NCI-H1694 treated with DMSO at 0.1 percent for 48 hours (cell line): ENCODE measurements around the gene REEP6.
"Not testable (repeated sequence)": the region's sequence is repeated elsewhere in the genome, so short reads cannot be mapped to it uniquely, and the experiment has no call there.

Experiments
- DNase-seq: peaks from one replicate; lab custom pipeline; 2025; lab: John Stamatoyannopoulos, UW

Gene REEP6

DNA sequence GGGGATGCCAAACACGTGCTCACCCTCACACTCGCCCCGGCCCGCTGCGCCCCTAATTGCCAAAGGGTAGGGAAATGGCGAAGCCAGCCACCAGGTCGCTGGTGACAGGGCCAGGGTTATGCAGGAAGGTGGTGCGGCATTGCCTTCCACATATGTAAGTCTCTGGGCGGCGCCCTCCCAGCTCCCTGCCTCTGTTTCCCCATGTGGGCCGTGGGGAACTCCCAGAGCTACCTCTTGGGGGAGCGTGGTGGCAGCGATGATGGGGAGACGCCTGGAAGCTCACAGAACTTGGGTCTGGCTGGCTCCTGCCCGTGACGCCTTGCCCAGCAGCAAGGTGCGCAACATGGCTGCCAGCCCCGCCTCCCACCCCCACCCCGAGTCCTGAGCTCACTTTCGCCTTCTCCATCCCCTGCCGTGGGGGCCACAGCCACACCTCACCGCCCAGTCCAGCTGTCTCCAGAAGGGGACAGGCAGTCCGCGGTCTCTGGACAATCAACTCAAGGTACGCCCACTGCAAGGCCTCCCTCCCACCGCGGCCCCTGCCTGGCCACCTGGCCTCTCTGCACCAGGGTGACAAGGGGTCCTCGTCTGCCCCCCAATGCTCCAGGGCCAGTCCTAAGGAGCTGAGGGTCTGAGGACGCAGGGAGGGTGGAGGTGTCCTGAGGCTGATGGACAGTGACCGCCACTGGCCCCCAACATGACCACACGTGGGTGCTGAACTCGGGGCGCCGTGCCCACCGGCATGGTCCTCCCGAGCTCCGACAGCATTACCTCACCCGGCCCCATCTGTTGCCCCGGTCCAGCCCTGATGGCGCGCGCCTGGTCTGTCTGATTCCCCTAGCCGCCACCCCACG, 18.5 kb upstream of the REEP6 start:
- DNase-seq, result no peak

DNA sequence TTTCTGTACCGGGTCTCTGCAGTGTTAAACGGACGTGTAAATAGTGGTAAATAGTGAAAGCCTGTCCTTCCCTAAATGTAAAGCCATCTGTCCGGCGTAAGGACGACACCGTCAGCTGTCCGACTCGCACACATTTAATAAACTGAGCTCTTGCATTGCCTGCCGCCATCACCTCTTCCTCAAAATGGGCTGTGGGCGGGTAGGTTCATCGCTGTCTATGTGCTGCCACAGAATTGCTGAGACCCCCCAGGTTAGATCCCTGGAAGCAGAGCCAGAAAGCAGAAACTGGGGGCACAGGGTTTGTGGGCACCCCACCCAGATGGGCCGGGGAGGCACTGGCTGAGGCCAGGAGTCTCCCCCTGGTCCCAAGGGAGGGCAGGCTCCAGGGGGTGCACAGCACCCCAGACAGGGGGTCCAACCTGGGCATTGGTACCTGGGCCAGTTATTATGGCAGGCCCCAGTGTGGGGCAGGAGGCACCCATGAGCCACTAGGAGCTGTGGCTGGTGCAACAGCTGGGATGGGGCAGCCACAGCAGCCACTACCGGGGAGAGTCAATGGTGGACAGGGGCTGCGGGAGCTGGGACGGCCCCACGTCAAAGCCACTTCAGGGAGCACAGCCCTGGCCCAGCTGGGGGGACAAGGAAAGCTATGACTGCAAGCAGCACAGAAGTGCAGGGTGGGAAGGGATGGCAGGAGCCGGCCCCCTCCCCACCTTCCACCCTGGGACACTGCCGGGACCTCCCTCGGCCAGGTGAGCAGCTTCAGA, 17.7 kb upstream of the REEP6 start:
- DNase-seq, result no peak

DNA sequence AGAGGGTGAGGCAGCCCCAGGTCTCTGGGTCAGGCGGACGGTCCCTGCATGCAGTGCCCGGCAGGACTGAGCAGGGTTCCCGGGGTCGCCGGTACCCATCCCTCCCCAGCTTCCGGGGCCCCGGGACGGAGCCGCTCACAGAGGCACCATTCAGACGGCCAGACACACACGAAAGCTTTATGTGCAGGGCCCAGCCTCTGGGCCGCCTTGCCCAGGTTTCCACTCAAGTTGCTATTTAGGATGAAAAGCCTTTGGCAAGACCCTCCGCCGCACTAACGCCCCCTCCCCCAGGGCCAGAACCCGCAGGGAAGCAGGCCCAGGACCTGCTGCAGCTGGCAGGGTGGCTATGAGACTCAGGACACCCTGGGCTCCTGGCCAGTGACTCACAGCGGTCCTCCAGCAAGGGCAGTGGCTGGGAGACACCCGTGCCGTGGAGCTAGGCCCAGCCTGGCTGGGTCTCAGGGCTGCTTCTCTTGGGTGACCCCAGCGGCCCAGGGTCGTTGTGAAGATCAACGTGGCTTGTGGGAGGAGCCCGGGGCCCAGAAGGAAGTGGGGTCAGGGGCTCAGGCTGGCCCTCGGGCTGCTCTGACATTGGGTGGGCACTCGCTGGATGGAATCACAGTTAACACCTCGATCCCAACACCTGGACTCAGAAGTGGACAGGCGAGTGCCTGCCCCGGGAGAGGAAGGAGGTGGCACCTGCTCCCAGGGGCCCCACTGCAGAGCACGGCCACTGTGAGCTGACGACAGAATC, 16.8 kb upstream of the REEP6 start:
- DNase-seq, result no peak

DNA sequence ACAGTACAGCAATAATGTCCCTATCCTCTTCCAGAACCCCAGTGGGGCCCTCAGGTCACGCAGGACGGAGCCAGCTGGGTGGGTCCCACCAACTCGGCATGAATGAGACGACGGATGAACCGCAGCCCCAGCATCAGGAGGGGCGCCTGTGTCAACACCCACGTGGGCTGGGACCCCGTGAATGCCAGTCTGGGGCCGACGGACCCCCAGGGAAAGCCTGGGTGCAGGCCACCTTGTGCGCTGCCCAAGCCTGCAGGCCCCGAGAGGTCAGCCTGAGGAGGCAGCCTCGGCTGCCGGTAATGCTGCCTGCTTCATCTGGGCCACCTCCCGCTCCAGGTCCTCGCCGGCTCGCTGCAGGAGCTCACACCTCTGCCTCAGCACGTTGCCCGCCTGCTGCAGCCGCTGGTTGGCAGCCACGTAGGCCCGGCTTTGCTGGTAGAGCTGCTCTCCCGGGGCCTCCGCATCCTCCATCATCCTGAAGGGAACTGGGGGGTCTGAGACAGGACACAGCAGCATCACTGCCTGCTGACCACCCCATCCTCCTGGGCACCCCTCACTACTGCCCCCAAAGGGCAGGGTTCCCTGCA, 16.1 kb upstream of the REEP6 start:
- no peak for DNase-seq

DNA sequence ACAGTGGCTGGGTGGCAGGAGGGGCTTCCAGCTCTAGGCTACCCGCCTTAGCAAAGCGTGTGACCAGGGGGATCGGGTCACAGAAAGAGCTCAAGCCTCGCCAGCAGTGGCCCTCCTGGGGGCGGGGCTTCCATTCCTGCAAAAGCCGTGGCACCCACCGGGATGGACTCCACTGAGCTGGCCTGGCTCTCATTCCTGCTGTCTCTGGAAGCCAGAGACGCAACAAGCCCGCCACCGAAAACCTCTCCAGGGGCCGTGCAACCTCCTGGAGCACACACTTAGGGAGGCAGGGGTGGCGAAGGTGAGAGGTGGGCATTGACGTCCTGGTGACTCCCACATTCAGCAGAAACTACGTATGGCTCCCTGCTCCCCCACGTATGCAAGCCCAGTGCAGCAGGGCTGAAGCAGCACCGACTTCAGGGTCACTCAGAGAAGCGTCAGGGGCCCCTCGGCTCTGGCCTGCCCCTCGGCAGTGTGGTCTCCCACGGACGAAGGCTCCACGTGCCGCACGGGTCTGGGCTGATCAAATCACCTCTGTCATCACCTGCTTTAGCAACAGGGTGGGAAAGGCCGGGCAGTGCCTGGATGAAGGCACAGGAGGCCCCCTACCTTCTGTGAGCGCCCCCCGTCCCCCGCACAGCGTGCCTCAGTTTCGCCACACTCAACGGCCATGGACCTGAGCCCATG, 15.1 kb upstream of the REEP6 start:
- no peak for DNase-seq

DNA sequence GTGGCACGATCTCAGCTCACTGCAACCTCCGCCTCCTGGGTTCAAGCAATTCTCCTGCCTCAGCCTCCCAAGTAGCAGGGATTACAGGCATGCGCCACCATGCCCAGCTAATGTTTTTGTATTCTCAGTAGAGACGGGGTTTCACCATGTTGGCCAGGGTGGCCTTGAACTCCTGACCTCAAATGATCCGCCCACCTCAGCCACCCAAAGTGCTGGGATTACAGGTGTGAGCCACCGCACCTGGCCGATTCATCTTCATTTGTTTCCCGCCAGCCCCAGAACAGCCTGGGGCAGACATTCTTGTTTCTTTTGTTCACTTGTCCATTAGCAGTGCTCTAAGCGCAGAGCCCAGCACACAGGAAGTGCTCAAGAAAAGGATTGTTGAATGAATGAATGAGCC, 13.9 kb upstream of the REEP6 start:
- not testable (repeated sequence) for DNase-seq

DNA sequence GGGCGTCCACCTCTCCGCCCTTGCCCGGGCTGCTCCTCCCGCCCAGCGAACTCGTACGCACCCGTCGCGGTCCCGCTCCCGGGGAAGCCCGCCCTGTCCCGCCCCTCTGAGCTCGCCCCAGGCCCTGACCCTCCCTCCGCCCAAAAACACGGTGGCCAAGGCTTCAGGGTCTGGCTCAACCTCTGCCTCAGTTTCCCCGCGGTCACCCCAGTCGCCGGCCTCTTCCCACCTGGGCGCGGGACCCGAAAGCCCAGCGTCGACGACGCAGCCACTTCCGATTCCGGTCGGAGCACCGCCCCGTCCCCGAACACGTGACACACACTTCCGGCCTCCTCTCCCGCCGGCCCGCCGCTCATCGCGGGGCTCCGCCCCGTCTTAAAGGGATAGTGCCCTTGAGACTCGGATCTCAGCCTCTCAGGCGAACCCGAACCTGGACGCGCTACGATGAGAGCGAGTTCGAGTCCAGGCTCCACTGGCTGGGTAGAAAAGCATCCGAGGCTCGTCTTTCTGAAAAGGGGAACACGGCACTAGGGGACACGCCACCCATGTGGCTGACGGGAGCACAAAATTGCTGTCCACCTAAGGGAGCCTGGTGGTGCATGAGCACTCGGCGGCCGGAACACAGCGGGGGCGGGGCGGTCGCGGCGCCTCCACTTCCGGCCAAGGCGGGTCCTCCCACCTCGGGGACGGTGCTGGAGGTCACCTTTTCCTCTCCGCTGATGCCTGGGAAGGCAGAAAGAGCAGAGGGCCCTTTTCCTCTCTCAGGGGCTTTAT, 11.9 kb upstream of the REEP6 start, which contains the start of gene C19orf25:
C19orf25 (minus strand) TSS at position 282 of the 774 bp plus-strand sequence. CDS start 312 bp downstream, outside the sequence.
- peak; percentile 85 for DNase-seq

DNA sequence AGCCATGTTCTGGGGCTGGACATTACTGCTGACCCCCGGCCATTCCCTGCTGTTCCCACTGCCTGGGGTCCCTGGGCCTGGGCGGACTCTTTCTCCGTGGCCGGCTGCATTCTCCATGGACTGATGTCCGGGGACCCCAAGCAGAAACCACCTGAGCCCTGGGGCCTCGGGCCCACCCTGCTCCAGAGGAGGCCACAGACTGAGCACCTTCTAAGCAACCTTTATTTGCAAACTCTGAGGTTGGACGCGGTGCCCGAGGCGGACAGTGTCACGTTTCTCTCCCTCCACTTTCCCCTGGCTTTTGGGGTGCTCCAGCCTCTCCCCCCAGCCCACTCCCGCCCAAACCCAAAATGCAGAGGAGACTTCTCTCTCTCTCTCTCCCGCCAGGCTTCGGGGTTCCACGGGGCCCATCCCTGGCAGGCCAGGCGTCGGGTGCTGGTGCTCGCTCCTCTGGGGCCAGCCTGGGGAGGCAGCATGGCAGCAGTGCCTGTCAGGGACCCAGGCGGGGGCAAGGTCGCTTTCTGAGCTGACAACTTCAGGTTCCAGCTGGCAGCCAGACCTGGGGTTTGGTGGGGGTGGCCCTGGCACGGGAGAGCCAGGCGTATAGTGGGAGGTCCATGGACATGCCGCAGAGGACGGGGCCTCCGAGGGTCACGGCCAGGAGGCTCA, 9.6 kb upstream of the REEP6 start:
- DNase-seq, result no peak

DNA sequence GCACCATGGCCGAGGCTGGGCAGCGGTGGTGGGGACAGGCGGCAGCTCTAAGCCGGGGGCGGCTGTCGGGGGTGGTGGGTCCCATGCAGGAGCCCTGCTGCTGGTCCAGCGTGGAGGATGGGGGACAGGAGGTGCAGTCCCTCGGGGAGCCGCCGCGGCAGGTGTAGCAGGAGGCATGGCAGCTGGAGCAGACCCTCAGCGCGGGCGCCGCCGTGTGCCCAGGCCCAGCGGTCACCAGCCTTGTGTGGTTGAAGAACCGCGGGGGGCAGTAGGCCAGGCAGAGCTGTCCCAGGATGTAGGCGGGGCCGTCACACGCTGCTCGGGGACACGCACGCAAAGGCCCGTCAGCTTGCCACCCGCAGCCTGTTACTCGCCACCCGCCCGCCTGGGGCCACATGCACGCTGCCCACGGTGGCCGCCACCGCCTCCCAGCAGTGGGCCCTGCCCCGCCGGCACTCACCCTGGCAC, 9.1 kb upstream of the REEP6 start:
- no peak for DNase-seq

DNA sequence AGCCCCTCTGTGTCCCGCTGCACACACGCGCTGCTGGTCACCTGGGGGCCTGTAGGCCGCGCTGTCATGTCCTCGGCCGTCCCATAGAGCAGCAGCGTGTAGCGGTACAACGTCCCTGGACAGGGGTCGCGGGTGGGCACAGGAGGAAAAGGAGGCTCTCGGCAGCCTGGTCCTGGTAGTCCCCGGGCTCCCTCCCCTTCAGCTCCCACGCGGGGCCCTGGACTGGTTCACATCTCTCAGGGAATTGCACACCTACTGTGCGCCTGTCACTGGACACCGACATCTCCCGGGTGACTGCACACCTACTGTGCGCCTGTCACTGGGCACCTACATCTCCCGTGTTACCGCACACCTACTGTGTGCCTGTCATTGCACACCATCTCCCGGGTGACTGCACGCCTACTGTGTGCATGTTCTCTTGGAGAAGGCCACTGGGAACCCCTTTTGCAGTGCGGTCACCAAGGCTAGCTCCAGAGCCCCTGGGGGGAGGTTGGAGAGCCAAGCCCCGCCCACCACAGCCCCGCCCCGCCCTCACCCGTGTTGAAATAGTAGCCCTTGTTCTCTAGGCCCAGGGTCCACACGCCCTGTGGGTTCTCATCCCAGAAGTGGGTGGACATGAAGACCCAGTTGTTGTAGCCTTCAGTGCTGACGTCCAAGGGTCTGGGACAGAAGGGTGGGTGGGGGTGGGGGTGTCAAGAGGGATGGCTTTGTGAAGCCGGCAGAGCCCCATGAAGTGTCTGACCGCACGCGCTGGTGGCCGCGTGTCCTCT, 8.4 kb upstream of the REEP6 start:
- no peak for DNase-seq

DNA sequence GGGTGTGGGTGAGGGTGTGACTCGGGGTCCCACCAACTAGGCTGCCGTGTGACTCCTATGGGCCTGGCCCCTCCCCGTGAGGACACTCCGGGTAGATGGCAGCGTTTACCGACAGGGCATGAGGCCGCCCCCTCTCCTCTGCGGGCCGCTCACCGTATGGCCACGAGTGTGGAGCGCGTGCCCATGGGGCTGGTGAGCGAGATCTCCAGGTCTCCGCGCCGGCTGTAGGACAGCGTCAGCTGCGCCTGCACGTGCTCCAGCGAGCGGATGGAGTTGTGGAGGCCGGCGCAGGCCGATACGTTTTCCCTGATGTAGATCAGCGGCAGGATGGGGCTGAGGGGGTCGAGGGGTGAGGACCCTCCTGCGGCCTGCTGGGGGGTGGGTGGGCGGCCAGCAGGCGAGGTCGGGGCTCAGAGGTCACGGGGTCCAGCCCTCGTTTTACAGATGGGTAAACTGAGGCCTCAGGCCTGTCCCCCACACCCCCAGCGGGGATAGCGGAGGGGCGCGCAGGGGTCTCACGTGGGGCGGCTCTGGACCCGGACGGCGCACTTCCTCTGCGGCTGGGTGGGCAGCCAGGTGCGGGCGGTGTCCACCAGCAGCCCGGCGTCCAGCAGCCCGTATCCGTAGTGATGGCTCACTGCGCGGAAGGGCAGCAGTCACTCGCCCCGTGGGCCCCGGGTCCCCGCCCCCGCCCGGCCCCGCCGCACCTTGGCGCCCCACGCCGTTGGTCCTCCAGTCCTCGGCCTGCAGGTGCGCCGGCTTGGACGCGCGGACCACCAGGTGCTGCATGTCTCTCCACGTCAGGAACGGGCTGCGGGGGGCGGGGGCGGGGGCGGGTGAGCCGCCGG, 7.6 kb upstream of the REEP6 start:
- no peak for DNase-seq

DNA sequence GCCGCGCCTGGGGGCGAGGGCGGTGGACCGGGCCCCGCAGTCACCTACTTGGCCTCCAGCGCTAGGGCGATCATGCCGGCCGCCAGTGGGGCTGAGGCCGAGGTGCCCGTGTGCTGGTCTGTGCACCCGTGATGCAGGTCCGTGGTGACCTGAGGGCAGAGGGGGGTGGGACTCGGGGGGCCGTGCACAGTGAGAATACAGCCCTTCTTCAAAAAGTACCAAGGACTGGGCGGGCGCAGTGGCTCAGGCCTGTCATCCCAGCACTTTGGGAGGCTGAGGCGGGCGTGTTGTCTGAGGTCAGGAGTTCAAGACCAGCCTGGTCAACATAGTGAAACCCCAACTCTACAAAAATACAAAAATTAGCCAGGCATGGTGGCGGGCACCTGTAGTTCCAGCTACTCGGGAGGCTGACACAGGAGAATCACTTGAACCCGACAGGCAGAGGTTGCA, 7.0 kb upstream of the REEP6 start:
- DNase-seq, result no peak

DNA sequence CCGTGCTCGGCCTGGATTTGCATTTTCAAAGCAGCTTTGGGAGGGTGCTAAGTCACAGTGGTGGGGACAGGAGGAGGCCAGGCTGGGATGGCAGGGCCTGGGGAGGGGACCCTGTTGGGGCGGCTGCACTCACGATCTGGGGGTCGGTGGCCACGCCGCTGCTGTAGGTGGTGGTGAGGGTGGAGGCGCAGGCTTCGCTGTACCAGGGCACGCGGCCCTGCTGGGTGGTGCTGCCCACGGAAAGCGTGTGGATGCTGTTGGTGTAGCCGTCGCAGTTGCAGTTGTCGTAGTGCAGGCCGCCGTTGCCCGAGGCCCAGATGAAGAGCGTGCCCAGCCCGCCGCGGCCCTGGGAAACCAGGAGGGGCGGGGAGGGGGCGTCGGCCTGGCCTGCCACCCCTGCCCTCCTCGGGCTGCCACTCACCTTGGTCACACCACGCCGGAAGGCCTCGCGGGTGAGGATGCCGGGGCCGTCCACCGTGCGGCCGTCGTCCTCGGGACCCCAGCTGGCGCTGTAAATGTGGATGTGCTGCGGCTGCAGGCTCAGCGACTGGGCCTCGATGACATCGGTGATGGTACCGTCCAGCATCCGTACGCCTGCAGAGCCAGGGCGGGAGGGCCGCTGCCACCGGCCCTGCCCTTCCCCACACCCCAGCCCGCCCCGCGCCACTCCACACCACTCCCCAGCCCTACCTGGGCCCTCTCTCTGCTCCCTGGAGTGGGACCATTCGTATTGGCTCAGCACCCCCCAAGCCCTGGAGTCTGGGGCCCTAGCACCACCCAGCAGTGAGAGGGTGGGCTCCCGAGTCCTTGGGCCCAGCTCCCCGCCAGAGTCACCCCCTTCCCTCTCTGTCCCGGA, 4.0 kb upstream of the REEP6 start:
- DNase-seq, result no peak

DNA sequence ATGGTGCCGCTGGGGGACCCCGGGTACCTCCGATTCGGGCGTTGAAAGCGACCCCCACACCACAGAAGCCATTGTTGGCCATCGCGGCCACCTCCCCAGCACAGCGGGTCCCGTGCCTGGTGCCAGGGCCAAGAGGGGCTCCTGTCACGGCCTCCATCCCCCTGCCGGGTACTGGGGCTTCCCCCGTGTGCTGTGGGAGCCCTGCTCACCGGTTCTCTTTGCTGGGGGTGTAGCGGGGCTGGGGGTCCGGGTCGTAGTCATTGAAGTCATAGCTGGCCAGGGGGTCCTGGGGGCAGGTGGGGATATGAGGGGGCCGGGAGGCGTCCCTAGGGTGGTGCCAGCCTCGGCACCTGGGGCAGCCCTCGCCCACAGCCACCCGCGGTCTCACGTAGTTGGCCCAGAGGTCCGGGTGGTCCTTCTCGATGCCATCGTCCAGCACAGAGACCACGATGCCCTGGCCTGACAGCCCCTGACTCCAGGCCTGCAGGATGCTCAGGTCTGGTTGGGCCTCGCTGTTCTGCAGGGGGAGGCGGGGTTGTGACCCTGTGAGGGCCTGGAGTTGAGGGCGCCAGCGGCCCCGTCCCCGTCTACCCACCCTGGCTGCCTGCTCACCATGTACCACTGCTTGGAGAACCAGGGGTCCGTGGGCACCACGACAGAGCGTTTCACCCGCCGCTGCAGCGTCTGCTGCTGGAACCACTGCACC, 3.3 kb upstream of the REEP6 start:
- no peak for DNase-seq

DNA sequence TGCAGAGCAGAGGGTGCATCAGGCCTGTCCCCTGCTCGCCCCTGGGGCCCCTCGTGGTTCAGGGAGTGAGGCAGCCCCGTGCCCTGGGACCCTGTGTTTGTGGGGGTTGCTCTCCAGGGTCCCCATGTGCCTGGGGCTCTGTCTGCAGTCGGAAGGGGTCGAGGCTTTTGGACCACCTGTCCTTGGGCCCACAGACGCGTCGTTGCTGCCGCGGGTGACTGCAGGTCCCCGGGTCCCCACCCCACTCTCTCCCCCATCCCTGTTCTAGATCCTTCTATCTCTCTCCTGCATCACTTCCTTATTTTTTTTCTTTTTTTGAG, 2.7 kb upstream of the REEP6 start:
- no peak for DNase-seq

DNA sequence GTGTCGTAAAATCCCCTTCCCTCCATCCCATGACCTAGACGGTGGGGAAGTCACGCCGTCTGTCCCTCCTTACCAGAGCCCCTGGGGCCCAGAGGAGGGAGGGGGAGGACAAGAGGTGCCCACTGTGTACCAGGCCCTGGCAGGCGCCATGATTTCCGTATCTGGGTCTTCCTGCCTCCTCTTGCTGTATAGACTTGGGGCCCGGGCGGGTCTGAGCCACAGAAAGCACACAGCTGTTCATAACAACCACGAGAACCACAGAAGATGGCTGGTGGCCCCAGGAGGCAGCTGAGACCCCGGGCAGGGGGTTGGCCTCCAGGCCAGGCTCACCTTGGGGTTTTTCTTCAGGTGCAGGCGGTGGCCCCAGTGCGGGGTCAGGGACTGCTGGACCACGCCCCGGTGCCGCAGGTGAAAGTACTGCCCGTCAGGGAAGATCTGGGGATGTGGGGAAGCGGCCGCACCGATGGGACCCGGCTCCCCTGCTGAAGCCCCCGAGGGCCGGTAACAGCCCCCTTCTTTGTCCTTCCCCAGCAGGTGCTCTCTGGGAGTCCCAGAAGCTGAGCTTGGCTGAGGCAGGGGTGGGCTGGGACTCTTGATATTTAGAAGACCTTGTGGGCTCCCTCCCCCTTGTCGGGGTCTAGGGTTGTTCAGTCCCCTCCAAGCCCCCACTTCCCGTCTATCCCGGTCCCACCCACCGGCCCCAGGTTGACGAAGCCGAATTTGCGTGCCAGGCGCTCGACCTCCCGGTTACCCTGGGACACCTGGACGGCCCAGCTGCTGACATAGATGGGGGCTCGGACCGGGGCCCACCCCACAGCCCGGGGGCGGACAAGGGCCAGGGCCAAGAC, 1.3 kb upstream of the REEP6 start:
- no peak for DNase-seq
